Transverse colon (tissue), 4 donors: ENCODE data around the gene ARSG.

ENCODE experiments used
- CTCF ChIP-seq, 5 experiments: fragments of 200-600 bp in 3 of 5; fragments of 450-650 bp in 2 of 5; sonication (generic) in 3 of 5; IDR thresholded peaks; 1 replicate in 2 of 5; 2 replicates in 3 of 5; pipeline ENCODE4 v1.5.1; 2016 to 2017; ENCODE audit warnings: antibody characterized with exemption in 5 of 5, inconsistent platforms in 3 of 5, mild to moderate bottlenecking in 2 of 5, moderate library complexity in 1 of 5
- POLR2AphosphoS5 ChIP-seq, 3 donors: sonication (generic); formaldehyde crosslinking; IDR thresholded peaks; one replicate each; pipeline ENCODE4 v1.6.1; 2016; ENCODE audit warnings: antibody characterized with exemption in 3 of 3

GRCh38 chr17:68428498-68429172, 137.3 kb downstream of the ARSG start:
- TF ChIP-seq CTCF (IDR thresholded peaks at IDR 0.05), result no peak
- no peak for TF ChIP-seq POLR2AphosphoS5 (IDR thresholded peaks at IDR 0.05)
